CD14-positive monocyte (primary cell): ENCODE data around the gene SLC6A18. TPM values are rescaled to one million over a fixed set of nuclear protein-coding genes. Genes with fewer than 3 reads are reported as not detected.

Source experiments
- DNase-seq, 3 donors: peaks; one replicate each; pipeline ENCODE4 v3.0.0-alpha.2; 2011 to 2022
- H2AFZ ChIP-seq: 2 replicates; pipeline ENCODE4 v1.6.0; 2012; ENCODE audit warnings: mild to moderate bottlenecking, low read depth, low read length, inconsistent platforms; ENCODE audit not compliant: insufficient read depth, poor library complexity, severe bottlenecking
- H3K27ac ChIP-seq, 2 donors: 1 replicate in 1 of 2; 2 replicates in 1 of 2; pipeline ENCODE4 v1.5.1; 2012 to 2013; ENCODE audit warnings: low read length in 2 of 2, control low read depth in 1 of 2, inconsistent platforms in 1 of 2, low read depth in 1 of 2, mild to moderate bottlenecking in 1 of 2
- H3K27me3 ChIP-seq, 2 donors: one replicate each; pipeline versions ENCODE4 v1.6.0 to v1.6.1; 2011 to 2013; ENCODE audit warnings: low read length in 2 of 2; ENCODE audit not compliant: control insufficient read depth in 2 of 2, insufficient read depth in 2 of 2
- H3K36me3 ChIP-seq, 2 donors: replicated peaks in 1 of 2; 1 replicate in 1 of 2; 2 replicates in 1 of 2; pipeline versions ENCODE4 v1.5.1 to v1.6.1; 2012 to 2013; ENCODE audit warnings: low read length in 2 of 2, control low read depth in 1 of 2, inconsistent platforms in 1 of 2, mild to moderate bottlenecking in 1 of 2; ENCODE audit not compliant: insufficient read depth in 2 of 2, control insufficient read depth in 1 of 2
- H3K4me1 ChIP-seq, 2 donors: 1 replicate in 1 of 2; 2 replicates in 1 of 2; pipeline versions ENCODE4 v1.5.1 to v1.6.1; 2012 to 2013; ENCODE audit warnings: low read length in 2 of 2, control low read depth in 1 of 2, inconsistent platforms in 1 of 2, mild to moderate bottlenecking in 1 of 2, moderate library complexity in 1 of 2; ENCODE audit not compliant: insufficient read depth in 2 of 2, control insufficient read depth in 1 of 2
- H3K4me2 ChIP-seq: replicated peaks from 2 replicates; pipeline ENCODE3; 2012; ENCODE audit warnings: low read length, moderate library complexity, mild to moderate bottlenecking; ENCODE audit not compliant: poor library complexity, severe bottlenecking; ENCODE audit errors: extremely low read depth
- H3K4me3 ChIP-seq, 3 experiments: fragments of 200-600 bp in 1 of 3; sonication (generic) in 1 of 3; replicated peaks in 1 of 3; 1 replicate in 2 of 3; 2 replicates in 1 of 3; pipeline ENCODE4 v1.5.1; 2011 to 2013; ENCODE audit warnings: low read length in 3 of 3, mild to moderate bottlenecking in 3 of 3, control low read depth in 2 of 3, low read depth in 2 of 3, inconsistent platforms in 1 of 3, moderate library complexity in 1 of 3
- H3K79me2 ChIP-seq: 2 replicates; pipeline ENCODE4 v1.6.0; 2012; ENCODE audit warnings: mild to moderate bottlenecking, control low read depth, inconsistent platforms, low read length, moderate library complexity; ENCODE audit not compliant: insufficient read depth
- H3K9ac ChIP-seq: 2 replicates; pipeline ENCODE4 v1.6.0; 2017; ENCODE audit warnings: low read length, mild to moderate bottlenecking; ENCODE audit not compliant: insufficient read depth, poor library complexity, severe bottlenecking
- H3K9me3 ChIP-seq, 2 donors: replicated peaks in 1 of 2; 1 replicate in 1 of 2; 2 replicates in 1 of 2; pipeline versions ENCODE4 v1.5.1 to v1.6.1; 2012 to 2013; ENCODE audit warnings: low read length in 2 of 2, control low read depth in 1 of 2; ENCODE audit not compliant: control insufficient read depth in 1 of 2, insufficient read depth in 1 of 2
- H4K20me1 ChIP-seq: 2 replicates; pipeline ENCODE4 v1.6.0; 2012; ENCODE audit warnings: mild to moderate bottlenecking, low read length, control low read depth, moderate library complexity; ENCODE audit not compliant: insufficient read depth
- H3K27ac Mint-ChIP-seq, 7 donors: one replicate each; pipeline ENCODE4 v1.8.0; 2020; ENCODE audit warnings: mild to moderate bottlenecking in 7 of 7, mixed read lengths in 7 of 7, moderate library complexity in 6 of 7, inconsistent platforms in 2 of 7
- H3K27me3 Mint-ChIP-seq, 3 donors: one replicate each; pipeline ENCODE4 v1.8.0; 2021 to 2022; ENCODE audit warnings: low read depth in 3 of 3, mild to moderate bottlenecking in 3 of 3, mixed read lengths in 3 of 3, moderate library complexity in 3 of 3, inconsistent platforms in 1 of 3
- H3K36me3 Mint-ChIP-seq, 2 donors: one replicate each; pipeline ENCODE4 v1.8.0; 2020; ENCODE audit warnings: mixed read lengths in 2 of 2, inconsistent platforms in 1 of 2, mild to moderate bottlenecking in 1 of 2
- H3K4me1 Mint-ChIP-seq: one replicate; pipeline ENCODE4 v1.8.0; 2020; ENCODE audit warnings: mild to moderate bottlenecking, mixed read lengths
- H3K4me3 Mint-ChIP-seq, 2 donors: one replicate each; pipeline ENCODE4 v1.8.0; 2020; ENCODE audit warnings: mild to moderate bottlenecking in 2 of 2, mixed read lengths in 2 of 2, moderate library complexity in 1 of 2
- H3K9me3 Mint-ChIP-seq, 7 donors: one replicate each; pipeline ENCODE4 v1.8.0; 2020 to 2022; ENCODE audit warnings: mixed read lengths in 7 of 7, mild to moderate bottlenecking in 6 of 7, moderate library complexity in 6 of 7, inconsistent platforms in 2 of 7
- CTCF ChIP-seq: fragments of 200-600 bp; IDR thresholded peaks from one replicate; pipeline ENCODE4 v1.8.0; 2022; ENCODE audit warnings: antibody characterized with exemption, mild to moderate bottlenecking
- WGBS: methylation state at CpG from one replicate; pipeline ENCODE4 v1.1.5; 2013; ENCODE audit warnings: missing lambda C conversion rate; ENCODE audit not compliant: insufficient coverage; 5-methylcytosine and 5-hydroxymethylcytosine counted together
- intact Hi-C, 2 donors: fragments of 100-400 bp; cut with micrococcal nuclease; formaldehyde crosslinking; loops; one replicate each; pipeline versions ENCODE4 v1.15.0 to v1.15.1; 2023
- polyA plus RNA-seq, 3 donors: library from polyadenylated mRNA; depleted of rRNA in 1 of 3; unstranded in 2 of 3; stranded (reverse) in 1 of 3; fragments of 300-500 nt in 2 of 3; fragments of >200 nt in 1 of 3; fragmentation: Illumina TruSeq in 2 of 3; gene quantifications; 1 replicate in 2 of 3; 2 replicates in 1 of 3; pipeline ENCODE4 v1.2.3, GENCODE V29; 2012 to 2021

SLC6A18 gene
- polyA plus RNA-seq, 3 donors = not detected

GRCh38 chr5:1239505-1240251, 14.5 kb downstream of the SLC6A18 start:
- Mint-ChIP-seq H3K27ac (no peak overlapping the region), H3K4me1 (no peaks in the 10 kb centered on the region), H3K9me3 (peaks cover 10 to 26% (median 15%) of the 10 kb centered on the region in 7 donors), H3K27me3 (peaks cover 1 to 6% (median 2%) of the 10 kb centered on the region in 3 donors), H3K4me3 (no peak overlapping the region), H3K36me3 (no peaks in the 10 kb centered on the region)
- Histone ChIP-seq H3K4me1 (no peaks in the 10 kb centered on the region), H4K20me1 (no peaks in the 10 kb centered on the region), H2AFZ (no peak overlapping the region), H3K9ac (no peak overlapping the region), H3K27ac (no peak overlapping the region), H3K4me3 (no peak overlapping the region), H3K79me2 (no peaks in the 10 kb centered on the region), H3K36me3 (no peaks in the 10 kb centered on the region), H3K27me3 (no peaks in the 10 kb centered on the region), H3K4me2 (no peak overlapping the region), H3K9me3 (peaks cover 15 to 16% of the 10 kb centered on the region in 2 donors)
- DNase-seq = no peak
- intact Hi-C loops = no loop called here
- no peak for TF ChIP-seq CTCF
- 74% methylated on average over 17 of the region's 22 CpGs for WGBS

GRCh38 chr5:1240496-1241260, 15.5 kb downstream of the SLC6A18 start:
- H3K4me1 Mint-ChIP-seq = no peaks in the 10 kb centered on the region
- no peak for DNase-seq
- no peak overlapping the region for H3K27ac Mint-ChIP-seq
- H3K9me3 Mint-ChIP-seq = peaks cover 5 to 16% (median 8%) of the 10 kb centered on the region in 7 donors
- no peak overlapping the region for H3K4me3 Mint-ChIP-seq
- no peaks in the 10 kb centered on the region for H3K36me3 ChIP-seq
- peaks cover 0 to 2% of the 10 kb centered on the region in 2 donors for H3K27me3 ChIP-seq
- H2AFZ ChIP-seq = no peak overlapping the region
- peaks cover 6 to 10% of the 10 kb centered on the region in 2 donors for H3K9me3 ChIP-seq
- no peaks in the 10 kb centered on the region for H3K79me2 ChIP-seq
- no peak overlapping the region for H3K4me2 ChIP-seq
- peaks cover 2 to 10% (median 8%) of the 10 kb centered on the region in 3 donors for H3K27me3 Mint-ChIP-seq
- WGBS = 94% methylated on average over 22 of the region's 29 CpGs
- H3K27ac ChIP-seq = no peak overlapping the region
- TF ChIP-seq CTCF = no peak
- no peaks in the 10 kb centered on the region for H3K36me3 Mint-ChIP-seq
- no peak overlapping the region for H3K4me3 ChIP-seq
- no peak overlapping the region for H3K9ac ChIP-seq
- H3K4me1 ChIP-seq = no peaks in the 10 kb centered on the region
- no peaks in the 10 kb centered on the region for H4K20me1 ChIP-seq
- intact Hi-C loops = no loop called here
